ENCODE measurements around the gene KCTD8.
A peak's percentile ranks its signal among the peaks of the same experiment; 100 is the strongest.

Gene KCTD8

DNA sequence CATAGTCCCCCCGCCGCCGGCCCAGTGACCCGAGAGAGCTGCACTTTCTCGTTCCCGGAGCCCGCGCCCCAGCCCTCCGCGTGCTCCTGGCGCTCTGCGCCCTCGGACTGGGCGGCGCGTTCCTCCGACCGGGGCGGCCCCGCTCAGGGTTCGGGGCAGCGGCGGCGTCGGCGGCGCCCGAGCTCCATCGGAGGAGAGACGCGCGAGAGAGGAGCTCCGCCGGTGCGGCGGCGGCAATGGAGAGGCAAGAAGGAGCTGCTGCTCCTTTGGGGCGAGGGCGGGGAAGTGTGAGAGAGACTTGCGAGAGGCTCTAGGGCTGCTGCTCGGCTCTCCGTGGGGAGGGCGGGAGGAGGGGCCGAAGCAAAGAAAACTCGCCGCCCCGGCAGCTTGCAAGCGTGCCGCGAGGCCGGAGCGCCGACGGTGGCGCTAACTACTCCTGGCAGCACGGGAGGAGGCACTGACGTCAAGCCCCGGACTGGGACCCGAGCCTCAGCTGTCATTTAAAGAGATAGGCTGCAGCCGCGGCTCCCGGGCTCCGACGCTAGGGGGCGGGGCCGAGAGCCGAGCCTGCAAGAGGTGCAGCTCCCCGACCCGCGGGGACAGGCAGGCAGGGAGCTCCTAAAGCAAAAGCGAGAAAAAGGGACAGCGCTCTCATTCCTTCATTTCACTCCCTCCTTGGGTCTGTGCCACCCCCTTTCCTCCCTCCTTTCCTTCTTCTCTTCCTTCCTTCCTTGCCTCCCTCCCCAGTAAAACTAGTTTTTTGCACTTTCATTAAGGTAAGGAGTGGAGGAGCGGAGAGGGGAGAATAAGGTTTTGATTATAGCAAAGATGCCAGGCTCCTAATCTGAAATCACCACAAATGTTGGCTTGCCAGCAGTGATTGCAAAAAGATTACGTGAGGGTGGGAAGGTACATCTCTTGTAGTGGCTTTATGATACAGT is at the start of gene KCTD8:
Gene KCTD8, minus strand, starts transcription at position 289 of the 941 bp plus-strand sequence.
- DNase-seq (ENCODE audit: low read depth): peak; percentile 45

DNA sequence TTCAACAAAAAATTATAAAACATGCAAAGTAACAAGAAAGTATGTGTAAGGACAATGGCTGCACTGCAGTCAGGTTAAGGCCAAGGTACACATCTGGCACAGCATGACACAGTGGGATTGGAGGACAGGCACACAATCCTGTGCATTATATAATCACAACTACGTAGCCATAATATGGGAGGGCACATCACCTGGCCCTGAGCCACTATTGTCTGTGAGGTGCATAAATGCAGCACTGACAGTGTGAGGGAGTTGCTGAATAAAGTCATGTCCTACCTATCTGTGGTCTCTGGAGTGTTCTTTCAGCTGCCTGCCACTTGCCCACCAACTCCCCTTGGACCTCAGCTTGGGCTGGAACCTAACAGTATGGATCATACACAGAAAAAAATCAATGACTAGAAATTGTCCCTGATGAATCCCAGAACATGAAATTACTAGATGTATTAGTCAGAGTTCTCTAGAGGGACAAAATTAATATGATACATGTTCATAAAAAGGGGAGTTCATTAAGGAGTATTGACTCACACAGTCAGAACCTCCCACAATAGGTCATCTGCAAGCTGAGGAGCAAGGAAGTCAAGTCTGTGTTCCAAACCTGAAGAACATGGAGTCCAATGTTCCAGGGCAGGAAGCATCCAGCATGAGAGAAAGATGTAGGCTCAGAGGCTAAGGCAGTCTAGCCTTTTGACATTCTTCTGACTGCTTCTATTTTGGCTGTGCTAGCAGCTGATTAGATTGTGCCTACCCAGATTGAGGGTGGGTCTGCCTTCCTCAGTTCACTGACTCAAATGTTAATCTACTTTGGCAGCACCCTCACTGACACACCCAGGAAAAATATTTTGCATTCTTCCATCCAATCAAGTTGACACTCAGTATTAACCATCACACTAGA is 46.4 kb upstream of the KCTD8 start:
- DNase-seq (ENCODE audit: low read depth): no peak

GRCh38 chr4:44493924-44494323 is 45.3 kb upstream of the KCTD8 start:
- no peak for DNase-seq (ENCODE audit: low read depth)

GRCh38 chr4:44487341-44487740 is 38.7 kb upstream of the KCTD8 start:
- DNase-seq (ENCODE audit: low read depth): no peak

- no peak for DNase-seq (ENCODE audit: low read depth)
These were observed 31.1 kb upstream of the KCTD8 start for GRCh38 chr4:44479731-44480130.

DNA sequence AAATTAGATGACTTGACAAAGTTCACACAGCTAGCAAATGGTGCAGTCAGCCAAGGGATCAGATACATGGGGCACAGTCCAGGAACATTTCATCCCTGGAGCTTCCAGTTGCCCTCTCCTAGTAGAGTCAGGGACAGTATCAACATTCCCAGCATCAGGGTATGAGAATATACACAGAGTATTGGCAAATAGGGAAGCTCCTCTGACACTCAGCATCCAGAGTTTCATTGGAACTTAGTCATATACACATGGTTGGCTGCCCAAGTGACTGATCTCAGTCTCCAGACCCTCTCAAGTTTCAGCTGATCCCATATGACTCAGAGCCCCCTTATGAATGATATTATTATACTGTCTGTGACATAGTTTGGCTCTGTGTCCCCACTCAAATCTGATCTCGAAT is 13.7 kb upstream of the KCTD8 start:
- DNase-seq (ENCODE audit: low read depth): no peak

DNA sequence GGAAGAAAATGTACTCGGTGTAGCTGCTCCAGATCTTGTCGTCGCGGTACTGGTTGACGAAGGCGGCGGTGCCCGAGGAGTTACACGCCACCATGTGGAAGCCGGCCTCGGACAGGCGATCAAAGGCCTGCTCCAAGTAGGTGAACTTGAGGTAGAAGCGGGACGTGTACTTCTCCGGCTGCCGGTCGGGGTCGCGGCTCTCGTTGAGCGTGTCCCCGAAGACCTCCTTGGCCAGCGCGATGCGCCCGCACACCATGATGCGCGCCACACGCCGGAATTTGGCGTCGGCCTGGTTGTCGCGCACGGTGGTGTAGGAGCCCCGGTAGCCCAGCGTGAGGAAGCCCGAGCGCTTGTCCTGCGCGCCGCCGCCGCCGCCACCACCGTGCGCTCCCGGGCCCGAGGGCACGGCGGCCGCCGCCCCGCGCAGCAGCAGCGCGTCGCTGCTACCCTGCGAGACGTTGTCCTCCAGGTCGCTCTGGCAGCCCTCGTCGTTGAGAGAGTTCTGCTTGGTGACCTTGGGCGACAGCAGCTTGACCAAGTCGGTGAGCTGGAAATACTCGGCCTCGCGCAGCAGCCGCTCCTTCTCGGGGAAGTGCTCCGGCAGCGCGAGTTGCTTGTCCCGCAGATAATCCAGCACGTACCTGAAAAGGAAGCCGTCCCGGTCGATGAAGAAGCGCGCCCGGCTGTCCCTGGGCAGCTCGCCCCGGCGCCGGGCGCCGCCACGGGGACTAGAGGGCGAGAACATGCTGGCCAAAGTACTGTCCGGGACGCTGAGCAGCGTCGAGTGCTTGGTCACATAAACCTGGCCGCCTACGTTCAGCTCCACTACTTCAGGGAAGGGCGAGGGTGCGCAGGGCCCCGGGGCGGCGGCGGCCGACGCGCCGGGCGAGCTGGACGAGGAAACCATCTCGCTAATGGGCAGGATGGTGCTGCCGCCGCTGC is 775 bp downstream of the KCTD8 start:
- no peak for DNase-seq (ENCODE audit: low read depth)

DNA sequence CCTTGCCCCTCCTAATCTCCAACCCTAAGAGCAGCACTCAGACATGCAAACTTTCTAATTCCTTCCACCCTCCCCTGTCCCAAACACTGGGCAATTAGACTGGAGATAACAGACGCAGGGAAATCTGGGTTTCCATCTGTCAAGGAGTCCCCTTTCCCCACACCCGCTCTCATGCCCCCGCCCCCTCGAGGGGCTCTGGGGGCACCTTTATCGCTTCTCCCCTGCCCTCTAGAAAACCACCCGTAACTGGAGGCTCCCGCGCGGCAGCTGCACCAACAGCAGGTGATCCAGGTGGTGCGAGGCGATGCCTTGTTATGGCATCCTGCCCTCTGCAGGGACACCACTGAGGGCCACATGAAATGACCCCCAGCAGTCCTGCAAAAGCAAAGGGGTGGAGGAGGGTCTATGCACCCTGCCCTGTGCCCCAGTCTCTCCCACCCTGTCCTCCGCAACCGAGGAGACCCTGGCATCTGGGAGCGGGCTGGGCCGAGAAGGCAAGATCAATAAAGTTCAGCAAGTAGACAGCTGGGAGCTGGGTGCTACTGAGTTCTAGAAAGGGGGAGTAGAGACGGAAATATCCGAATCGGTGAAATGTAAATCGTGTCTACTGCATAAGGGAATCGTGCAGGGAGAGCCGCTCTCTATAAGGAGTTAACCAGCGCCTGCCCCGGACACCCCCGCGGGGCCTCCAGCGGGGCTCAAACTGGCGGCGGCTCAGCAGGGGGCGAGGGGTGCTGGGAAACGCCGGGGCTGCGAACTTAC is 1.6 kb downstream of the KCTD8 start:
- no peak for DNase-seq (ENCODE audit: low read depth)

DNA sequence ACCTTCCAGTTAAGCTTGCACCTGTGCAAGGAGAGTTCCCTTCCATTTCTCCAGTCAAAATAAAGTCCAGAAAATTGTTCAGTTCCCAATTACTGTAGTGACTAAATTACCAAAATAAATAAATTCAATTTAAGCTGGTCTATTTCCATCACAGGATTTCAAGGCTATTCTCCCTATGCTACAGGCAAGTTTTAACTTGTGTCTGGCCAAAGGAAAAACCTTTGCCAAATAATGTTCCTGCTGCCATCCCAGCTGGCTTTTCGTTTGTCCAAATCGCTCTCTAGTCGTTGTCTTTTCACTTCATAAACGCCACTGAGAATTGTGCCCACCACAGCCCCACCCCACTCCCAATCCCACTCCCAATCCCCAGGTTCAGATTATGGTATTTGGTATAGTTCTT is 2.4 kb downstream of the KCTD8 start:
- DNase-seq (ENCODE audit: low read depth): no peak

DNA sequence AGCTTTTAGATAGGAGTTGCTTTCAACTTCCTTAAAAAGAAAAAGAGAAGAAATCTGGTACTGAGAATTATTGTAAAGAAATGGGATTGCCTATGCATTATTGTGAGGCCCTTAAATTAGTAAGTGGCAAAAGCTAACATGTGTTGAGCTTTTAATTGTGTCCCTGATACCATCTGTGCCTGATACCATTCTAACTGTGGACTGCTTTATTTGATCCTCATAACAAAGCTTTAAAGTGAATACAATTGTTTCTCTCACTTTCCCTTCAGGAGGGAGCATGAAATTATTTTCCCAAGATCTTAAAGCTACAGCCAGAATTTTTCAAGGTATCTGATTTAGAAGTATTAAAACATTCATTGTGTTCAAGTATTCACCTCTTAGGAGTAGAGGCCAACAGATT is 9.9 kb downstream of the KCTD8 start:
- no peak for DNase-seq (ENCODE audit: low read depth)

- no peak for DNase-seq (ENCODE audit: low read depth)
These were observed 14.4 kb downstream of the KCTD8 start for GRCh38 chr4:44434247-44434646.

- DNase-seq (ENCODE audit: low read depth): no peak
These were observed 22.9 kb downstream of the KCTD8 start for GRCh38 chr4:44425614-44426208.

DNA sequence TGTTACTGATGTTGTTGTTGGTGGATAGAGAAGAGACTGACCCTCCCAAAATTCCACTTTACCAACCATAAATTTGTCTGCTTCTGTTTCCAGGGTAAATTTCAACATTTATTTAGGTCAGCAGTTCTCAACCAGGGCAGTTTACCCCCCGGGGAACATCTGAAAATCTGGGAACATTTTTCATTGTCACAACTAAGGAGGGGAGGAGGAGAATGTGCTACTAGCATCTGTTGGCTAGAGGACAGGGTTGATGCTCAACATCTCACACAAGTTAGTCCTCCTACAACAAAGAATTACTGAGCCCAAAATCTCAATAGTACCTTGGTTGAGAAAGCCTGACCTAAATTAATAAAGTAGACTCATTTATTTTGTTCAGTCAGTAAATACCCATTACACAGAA is 25.7 kb downstream of the KCTD8 start:
- no peak for DNase-seq (ENCODE audit: low read depth)

- no peak for DNase-seq (ENCODE audit: low read depth)
These were observed 27.1 kb downstream of the KCTD8 start for GRCh38 chr4:44421330-44422065.

GRCh38 chr4:44415251-44415650 is 33.4 kb downstream of the KCTD8 start:
- DNase-seq (ENCODE audit: low read depth): no peak

DNA sequence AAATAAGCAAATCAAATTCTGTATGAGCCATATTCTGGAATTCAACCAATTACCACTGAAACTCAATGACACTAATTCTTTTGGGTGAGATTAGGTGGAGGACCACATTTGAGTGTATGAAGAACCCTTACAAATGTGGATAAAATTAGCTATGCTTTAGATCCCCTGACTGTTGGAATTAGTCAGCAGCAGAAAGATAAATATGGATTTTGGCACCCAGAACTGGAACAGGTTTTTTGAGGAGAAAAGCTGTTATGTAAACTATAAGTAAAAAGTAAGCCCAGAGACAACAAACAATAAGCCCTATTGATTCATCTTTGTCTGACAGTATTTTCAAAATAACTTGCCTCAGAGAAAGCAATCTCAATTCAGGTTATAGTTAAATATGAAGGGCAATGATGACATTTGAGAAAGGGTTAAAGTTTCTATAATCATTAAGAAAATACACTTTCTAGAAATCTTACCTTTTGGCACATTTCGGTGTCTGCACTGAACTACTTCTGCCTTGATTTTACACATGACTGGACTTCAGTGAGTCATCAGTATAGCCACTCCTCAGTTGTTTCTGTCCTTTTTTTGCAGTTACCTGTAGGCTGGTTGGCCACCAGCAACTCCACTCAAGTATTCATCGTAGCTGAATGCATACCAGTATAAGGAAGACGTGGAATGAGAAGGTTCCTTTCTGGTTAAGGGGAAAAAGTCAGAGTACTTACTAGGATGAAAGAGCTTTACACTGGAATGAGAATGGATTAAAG is 80.0 kb downstream of the KCTD8 start:
- DNase-seq (ENCODE audit: low read depth): no peak

GRCh38 chr4:44354172-44354571 is 94.4 kb downstream of the KCTD8 start:
- DNase-seq (ENCODE audit: low read depth): no peak

GRCh38 chr4:44351069-44351468 is 97.5 kb downstream of the KCTD8 start:
- DNase-seq (ENCODE audit: low read depth): no peak

GRCh38 chr4:44342800-44343199 is 105.8 kb downstream of the KCTD8 start:
- no peak for DNase-seq (ENCODE audit: low read depth)

All from stimulated activated CD8-positive, alpha-beta memory T cell treated with anti-CD3 and anti-CD28 coated beads, Interleukin-4, amount 100 ng/mL, for 24 hours (primary cell).